ENCODE results near the gene ZP2.
"Not testable (repeated sequence)": the region's sequence is repeated elsewhere in the genome, so short reads cannot be mapped to it uniquely, and the experiment has no call there.

Gene ZP2

DNA sequence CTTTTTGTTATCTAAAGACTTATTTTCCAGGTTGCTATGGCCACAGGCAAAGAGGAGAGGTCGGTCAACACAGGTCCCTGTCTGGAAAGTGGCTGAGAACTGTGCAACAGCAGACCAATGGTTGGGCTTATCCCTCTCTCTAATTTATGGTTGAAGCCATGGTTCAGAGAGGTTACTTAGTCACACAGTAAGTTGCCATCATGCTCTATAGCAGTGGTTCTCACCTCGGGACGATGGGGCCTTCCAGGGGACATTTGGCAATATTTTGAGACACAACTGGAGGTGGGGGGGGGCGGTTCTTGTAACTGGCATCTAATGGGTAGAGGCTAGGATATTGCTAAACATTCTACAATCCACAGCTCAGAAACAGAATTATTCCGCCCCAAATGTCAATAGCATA lies 53.7 kb downstream of the ZP2 start:
- ATAC-seq, result no peak
- TF ChIP-seq ISL1 (CRISPR knock-in tag; IDR thresholded peaks at IDR 0.05) (no peak), GLIS3 (CRISPR knock-in tag; IDR thresholded peaks at IDR 0.05) (no peak), TCF4 (CRISPR knock-in tag; IDR thresholded peaks at IDR 0.05; ENCODE audit: borderline replicate concordance) (no peak), SNAI2 (CRISPR knock-in tag; IDR thresholded peaks at IDR 0.05) (no peak), ZFP30 (CRISPR knock-in tag; IDR thresholded peaks at IDR 0.05) (no peak), BACH2 (CRISPR knock-in tag; IDR thresholded peaks at IDR 0.05; ENCODE audit: borderline replicate concordance) (no peak), ZC3H10 (CRISPR knock-in tag; IDR thresholded peaks at IDR 0.05) (no peak), ZNF8 (CRISPR knock-in tag; IDR thresholded peaks at IDR 0.05) (no peak), RARB (CRISPR knock-in tag; IDR thresholded peaks at IDR 0.05) (no peak), PPARA (CRISPR knock-in tag; IDR thresholded peaks at IDR 0.05; ENCODE audit: borderline replicate concordance) (no peak), ARNTL (CRISPR knock-in tag; IDR thresholded peaks at IDR 0.05; ENCODE audit: borderline replicate concordance, low read depth) (no peak)
- TF ChIP-seq, protein P1, sequence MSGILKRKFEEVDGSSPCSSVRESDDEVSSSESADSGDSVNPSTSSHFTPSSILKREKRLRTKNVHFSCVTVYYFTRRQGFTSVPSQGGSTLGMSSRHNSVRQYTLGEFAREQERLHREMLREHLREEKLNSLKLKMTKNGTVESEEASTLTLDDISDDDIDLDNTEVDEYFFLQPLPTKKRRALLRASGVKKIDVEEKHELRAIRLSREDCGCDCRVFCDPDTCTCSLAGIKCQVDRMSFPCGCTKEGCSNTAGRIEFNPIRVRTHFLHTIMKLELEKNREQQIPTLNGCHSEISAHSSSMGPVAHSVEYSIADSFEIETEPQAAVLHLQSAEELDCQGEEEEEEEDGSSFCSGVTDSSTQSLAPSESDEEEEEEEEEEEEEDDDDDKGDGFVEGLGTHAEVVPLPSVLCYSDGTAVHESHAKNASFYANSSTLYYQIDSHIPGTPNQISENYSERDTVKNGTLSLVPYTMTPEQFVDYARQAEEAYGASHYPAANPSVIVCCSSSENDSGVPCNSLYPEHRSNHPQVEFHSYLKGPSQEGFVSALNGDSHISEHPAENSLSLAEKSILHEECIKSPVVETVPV (CRISPR knock-in tag; IDR thresholded peaks at IDR 0.05), result no peak
- TF ChIP-seq, protein P2, sequence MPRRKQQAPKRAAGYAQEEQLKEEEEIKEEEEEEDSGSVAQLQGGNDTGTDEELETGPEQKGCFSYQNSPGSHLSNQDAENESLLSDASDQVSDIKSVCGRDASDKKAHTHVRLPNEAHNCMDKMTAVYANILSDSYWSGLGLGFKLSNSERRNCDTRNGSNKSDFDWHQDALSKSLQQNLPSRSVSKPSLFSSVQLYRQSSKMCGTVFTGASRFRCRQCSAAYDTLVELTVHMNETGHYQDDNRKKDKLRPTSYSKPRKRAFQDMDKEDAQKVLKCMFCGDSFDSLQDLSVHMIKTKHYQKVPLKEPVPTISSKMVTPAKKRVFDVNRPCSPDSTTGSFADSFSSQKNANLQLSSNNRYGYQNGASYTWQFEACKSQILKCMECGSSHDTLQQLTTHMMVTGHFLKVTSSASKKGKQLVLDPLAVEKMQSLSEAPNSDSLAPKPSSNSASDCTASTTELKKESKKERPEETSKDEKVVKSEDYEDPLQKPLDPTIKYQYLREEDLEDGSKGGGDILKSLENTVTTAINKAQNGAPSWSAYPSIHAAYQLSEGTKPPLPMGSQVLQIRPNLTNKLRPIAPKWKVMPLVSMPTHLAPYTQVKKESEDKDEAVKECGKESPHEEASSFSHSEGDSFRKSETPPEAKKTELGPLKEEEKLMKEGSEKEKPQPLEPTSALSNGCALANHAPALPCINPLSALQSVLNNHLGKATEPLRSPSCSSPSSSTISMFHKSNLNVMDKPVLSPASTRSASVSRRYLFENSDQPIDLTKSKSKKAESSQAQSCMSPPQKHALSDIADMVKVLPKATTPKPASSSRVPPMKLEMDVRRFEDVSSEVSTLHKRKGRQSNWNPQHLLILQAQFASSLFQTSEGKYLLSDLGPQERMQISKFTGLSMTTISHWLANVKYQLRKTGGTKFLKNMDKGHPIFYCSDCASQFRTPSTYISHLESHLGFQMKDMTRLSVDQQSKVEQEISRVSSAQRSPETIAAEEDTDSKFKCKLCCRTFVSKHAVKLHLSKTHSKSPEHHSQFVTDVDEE (CRISPR knock-in tag; IDR thresholded peaks at IDR 0.05), result no peak
- TF ChIP-seq, protein P3, sequence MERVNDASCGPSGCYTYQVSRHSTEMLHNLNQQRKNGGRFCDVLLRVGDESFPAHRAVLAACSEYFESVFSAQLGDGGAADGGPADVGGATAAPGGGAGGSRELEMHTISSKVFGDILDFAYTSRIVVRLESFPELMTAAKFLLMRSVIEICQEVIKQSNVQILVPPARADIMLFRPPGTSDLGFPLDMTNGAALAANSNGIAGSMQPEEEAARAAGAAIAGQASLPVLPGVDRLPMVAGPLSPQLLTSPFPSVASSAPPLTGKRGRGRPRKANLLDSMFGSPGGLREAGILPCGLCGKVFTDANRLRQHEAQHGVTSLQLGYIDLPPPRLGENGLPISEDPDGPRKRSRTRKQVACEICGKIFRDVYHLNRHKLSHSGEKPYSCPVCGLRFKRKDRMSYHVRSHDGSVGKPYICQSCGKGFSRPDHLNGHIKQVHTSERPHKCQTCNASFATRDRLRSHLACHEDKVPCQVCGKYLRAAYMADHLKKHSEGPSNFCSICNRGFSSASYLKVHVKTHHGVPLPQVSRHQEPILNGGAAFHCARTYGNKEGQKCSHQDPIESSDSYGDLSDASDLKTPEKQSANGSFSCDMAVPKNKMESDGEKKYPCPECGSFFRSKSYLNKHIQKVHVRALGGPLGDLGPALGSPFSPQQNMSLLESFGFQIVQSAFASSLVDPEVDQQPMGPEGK (CRISPR knock-in tag; IDR thresholded peaks at IDR 0.05; ENCODE audit: borderline replicate concordance), result no peak
- TF ChIP-seq, protein P4, sequence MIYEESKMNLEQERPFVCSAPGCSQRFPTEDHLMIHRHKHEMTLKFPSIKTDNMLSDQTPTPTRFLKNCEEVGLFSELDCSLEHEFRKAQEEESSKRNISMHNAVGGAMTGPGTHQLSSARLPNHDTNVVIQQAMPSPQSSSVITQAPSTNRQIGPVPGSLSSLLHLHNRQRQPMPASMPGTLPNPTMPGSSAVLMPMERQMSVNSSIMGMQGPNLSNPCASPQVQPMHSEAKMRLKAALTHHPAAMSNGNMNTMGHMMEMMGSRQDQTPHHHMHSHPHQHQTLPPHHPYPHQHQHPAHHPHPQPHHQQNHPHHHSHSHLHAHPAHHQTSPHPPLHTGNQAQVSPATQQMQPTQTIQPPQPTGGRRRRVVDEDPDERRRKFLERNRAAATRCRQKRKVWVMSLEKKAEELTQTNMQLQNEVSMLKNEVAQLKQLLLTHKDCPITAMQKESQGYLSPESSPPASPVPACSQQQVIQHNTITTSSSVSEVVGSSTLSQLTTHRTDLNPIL (CRISPR knock-in tag; IDR thresholded peaks at IDR 0.05; ENCODE audit: low read depth), result no peak

DNA sequence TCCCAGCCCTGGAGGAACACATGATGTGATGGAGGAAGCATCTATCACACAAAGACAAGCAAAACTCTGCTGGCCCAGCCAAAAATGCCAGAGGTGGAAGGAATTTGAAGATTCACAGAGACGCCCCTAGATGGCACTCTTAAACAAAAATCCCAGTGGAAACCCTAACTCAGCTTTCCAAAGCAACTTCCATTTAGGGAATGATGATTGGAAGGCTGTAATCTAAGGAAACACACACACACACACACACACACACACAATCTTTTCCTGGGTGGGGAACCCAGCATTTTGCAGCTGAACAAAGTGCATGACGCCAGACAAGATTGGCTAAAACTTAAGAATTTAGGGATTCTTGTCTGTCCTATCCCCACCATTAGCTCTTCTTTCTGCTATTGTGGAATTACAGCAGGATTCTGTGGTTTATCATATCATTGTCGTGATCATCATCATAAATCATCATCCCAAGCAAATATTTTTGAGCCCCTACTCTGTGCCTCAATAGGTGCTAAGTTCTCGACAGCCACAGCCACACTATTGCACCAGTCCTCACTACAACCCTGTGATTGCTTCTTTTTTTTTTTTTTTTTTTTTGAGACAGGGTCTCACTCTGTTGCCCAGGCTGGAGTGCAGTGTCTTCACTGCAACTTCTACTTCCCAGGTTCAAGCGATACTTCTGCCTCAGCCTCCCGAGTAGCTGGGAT lies 54.5 kb downstream of the ZP2 start:
- ATAC-seq, result peak; percentile 51
- TF ChIP-seq ZNF8 (CRISPR knock-in tag; IDR thresholded peaks at IDR 0.05), result no peak
- no peak for TF ChIP-seq ZFP30 (CRISPR knock-in tag; IDR thresholded peaks at IDR 0.05)
- no peak for TF ChIP-seq RARB (CRISPR knock-in tag; IDR thresholded peaks at IDR 0.05)
- no peak for TF ChIP-seq TOX (CRISPR knock-in tag; IDR thresholded peaks at IDR 0.05; ENCODE audit: borderline replicate concordance)
- TF ChIP-seq, protein P3 (CRISPR knock-in tag; IDR thresholded peaks at IDR 0.05; ENCODE audit: borderline replicate concordance), result no peak
- TF ChIP-seq CSDC2 (CRISPR knock-in tag; IDR thresholded peaks at IDR 0.05), result no peak
- no peak for TF ChIP-seq SNAI2 (CRISPR knock-in tag; IDR thresholded peaks at IDR 0.05)
- no peak for TF ChIP-seq ARNTL (CRISPR knock-in tag; IDR thresholded peaks at IDR 0.05; ENCODE audit: borderline replicate concordance, low read depth)
- TF ChIP-seq, protein P5, sequence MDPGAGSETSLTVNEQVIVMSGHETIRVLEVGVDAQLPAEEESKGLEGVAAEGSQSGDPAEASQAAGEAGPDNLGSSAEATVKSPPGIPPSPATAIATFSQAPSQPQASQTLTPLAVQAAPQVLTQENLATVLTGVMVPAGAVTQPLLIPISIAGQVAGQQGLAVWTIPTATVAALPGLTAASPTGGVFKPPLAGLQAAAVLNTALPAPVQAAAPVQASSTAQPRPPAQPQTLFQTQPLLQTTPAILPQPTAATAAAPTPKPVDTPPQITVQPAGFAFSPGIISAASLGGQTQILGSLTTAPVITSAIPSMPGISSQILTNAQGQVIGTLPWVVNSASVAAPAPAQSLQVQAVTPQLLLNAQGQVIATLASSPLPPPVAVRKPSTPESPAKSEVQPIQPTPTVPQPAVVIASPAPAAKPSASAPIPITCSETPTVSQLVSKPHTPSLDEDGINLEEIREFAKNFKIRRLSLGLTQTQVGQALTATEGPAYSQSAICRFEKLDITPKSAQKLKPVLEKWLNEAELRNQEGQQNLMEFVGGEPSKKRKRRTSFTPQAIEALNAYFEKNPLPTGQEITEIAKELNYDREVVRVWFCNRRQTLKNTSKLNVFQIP (CRISPR knock-in tag; IDR thresholded peaks at IDR 0.05; ENCODE audit: borderline replicate concordance, low read depth), result no peak
- no peak for TF ChIP-seq ISL1 (CRISPR knock-in tag; IDR thresholded peaks at IDR 0.05)

DNA sequence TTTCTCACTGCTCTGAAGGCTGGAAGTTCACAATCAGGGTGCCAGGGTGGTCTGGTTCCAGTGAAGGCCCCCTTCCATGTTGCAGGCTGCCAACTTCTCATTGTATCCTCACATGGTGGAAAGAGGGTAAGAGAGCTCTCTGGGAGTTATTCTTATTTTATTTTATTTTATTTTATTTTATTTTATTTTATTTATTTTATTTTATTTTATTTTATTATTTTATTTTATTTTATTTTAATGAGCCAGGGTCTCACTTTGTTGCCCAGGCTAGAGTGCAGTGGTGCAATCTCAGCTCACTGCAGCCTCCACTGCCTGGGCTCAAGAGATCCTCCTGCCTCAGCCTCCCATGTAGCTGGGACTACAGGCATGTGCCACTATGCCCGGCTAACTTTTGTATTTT lies 55.4 kb downstream of the ZP2 start:
- not testable (repeated sequence) for ATAC-seq

DNA sequence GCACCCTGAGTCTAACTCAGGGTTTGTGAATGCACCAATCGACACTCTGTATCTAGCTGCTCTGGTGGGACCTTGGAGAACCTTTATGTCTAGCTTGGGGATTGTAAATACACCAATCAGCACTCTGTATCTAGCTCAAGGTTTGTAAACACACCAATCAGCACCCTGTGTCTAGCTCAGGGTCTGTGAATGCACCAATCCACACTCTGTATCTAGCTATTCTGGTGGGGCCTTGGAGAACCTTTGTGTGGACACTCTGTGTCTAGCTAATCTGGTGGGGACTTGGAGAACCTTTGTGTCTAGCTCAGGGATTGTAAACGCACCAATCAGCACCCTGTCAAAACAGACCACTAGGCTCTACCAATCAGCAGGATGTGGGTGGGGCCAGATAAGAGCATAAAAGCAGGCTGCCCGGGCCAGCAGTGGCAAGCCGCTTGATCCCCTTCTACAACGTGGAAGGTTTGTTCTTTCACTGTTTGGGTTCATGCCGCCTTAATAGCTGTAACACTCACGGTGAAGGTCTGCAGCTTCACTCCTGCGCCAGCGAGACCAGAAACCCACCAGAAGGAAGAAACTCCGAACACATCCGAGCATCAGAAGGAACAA lies 58.1 kb downstream of the ZP2 start:
- not testable (repeated sequence) for ATAC-seq

DNA sequence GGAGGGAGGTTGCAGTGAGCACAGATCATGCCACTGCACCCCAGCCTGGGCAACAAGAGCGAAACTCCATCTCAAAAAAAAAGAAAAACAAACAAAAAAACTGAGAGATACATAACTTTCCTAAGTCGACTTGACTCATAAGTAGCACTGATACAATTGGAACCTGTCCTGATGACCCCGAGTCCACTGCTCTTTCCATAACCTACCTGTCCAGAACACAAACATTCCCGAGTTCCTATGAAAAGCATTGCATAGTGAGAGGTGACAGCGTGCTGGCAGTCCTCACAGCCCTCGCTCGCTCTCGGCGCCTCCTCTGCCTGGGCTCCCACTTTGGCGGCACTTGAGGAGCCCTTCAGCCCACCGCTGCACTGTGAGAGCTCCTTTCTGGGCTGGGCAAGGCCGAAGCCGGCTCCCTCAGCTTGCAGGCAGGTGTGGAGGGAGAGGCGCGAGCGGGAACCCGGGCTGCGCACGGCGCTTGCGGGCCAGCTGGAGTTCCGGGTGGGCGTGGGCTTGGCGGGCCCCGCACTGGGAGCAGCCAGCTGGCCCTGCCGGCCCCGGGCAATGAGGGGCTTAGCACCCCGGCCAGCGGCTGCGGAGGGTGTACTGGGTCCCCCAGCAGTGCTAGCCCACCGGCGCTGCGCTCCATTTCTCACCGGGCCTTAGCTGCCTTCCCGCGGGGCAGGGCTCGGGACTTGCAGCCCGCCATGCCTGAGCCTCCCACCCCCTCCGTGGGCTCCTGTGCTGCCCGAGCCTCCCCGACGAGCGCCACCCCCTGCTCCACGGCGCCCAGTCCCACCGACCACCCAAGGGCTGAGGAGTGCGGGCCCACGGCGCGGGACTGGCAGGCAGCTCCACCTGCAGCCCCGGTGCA lies 59.0 kb downstream of the ZP2 start:
- not testable (repeated sequence) for ATAC-seq
